ENCODE measurements around the gene SPPL2B.
"Not testable (repeated sequence)": the region's sequence is repeated elsewhere in the genome, so short reads cannot be mapped to it uniquely, and the experiment has no call there.

The SPPL2B gene

GRCh38 chr19:2328401-2329148 is at the start of gene SPPL2B, which contains the start of gene LSM7:
Gene SPPL2B, plus strand, starts transcription at chr19:2328684. Its CDS starts 26 bp downstream, at chr19:2328710.
Gene LSM7, minus strand, starts transcription at chr19:2328586. Its CDS starts 20 bp downstream, at chr19:2328566.
- peak; percentile 89 for DNase-seq (ENCODE audit: low read depth)

GRCh38 chr19:2280633-2281264 is 47.7 kb upstream of the SPPL2B start:
- DNase-seq (ENCODE audit: low read depth): no peak

GRCh38 chr19:2281265-2282061 is 47.0 kb upstream of the SPPL2B start:
- DNase-seq (ENCODE audit: low read depth): not testable (repeated sequence)

GRCh38 chr19:2282062-2282861 is 46.2 kb upstream of the SPPL2B start, which contains the start of gene PEAK3:
Gene PEAK3, minus strand, starts transcription at chr19:2282175. Its CDS starts 1,244 bp downstream, at chr19:2280931.
- DNase-seq (ENCODE audit: low read depth): peak; percentile 72

GRCh38 chr19:2282862-2283237 is 45.6 kb upstream of the SPPL2B start:
- DNase-seq (ENCODE audit: low read depth): no peak

GRCh38 chr19:2283835-2284507 is 44.5 kb upstream of the SPPL2B start:
- no peak for DNase-seq (ENCODE audit: low read depth)

- no peak for DNase-seq (ENCODE audit: low read depth)
Observed at GRCh38 chr19:2286402-2287140, 41.9 kb upstream of the SPPL2B start.

GRCh38 chr19:2287585-2288337 is 40.7 kb upstream of the SPPL2B start:
- no peak for DNase-seq (ENCODE audit: low read depth)

- DNase-seq (ENCODE audit: low read depth): no peak
Observed at GRCh38 chr19:2288338-2288817, 40.1 kb upstream of the SPPL2B start.

- no peak for DNase-seq (ENCODE audit: low read depth)
Observed at GRCh38 chr19:2288818-2289713, 39.4 kb upstream of the SPPL2B start.

- no peak for DNase-seq (ENCODE audit: low read depth)
Observed at GRCh38 chr19:2289714-2290435, 38.6 kb upstream of the SPPL2B start.

- no peak for DNase-seq (ENCODE audit: low read depth)
Observed at GRCh38 chr19:2290441-2291184, 37.9 kb upstream of the SPPL2B start.

- DNase-seq (ENCODE audit: low read depth): no peak
Observed at GRCh38 chr19:2291185-2291751, 37.2 kb upstream of the SPPL2B start.

- peak; percentile 91 for DNase-seq (ENCODE audit: low read depth)
Observed at GRCh38 chr19:2294687-2295335, 33.7 kb upstream of the SPPL2B start.

- DNase-seq (ENCODE audit: low read depth): no peak
Observed at GRCh38 chr19:2296141-2296540, 32.3 kb upstream of the SPPL2B start.

GRCh38 chr19:2300533-2300932 is 28.0 kb upstream of the SPPL2B start:
- no peak for DNase-seq (ENCODE audit: low read depth)

Data from EH (cell line).